SW480 (cell line): Measurements from ENCODE around the gene DUSP22.

Experiments used
- DNase-seq: peaks from one replicate; pipeline ENCODE4 v3.0.0-alpha.2; 2016; ENCODE audit warnings: low spot score

The DUSP22 gene

GRCh38 chr6:311679-312220 is 19.5 kb downstream of the DUSP22 start:
- no peak for DNase-seq

GRCh38 chr6:313087-313486 is 20.8 kb downstream of the DUSP22 start:
- DNase-seq: no peak

DNA sequence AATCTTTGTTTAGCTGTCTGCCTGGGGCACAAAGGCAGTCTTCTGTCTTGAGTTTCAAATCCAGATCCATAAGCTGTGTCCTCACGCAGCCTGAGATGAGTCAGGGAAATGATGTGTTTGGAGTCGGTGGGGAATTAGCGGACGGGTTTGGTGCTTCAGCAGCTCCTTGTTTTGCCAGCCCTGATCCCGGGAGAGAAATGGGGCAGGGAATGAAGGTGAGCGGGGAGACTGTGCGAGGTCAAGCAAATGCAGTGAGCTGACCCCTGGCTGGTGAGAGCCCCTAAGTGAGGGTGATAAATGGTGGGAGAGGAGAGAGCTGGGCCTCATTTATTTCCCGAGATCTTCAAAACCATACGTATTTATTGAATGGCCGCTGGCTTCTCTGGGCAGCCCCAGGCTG is 21.6 kb downstream of the DUSP22 start:
- DNase-seq: no peak

GRCh38 chr6:314377-314776 is 22.1 kb downstream of the DUSP22 start:
- DNase-seq: no peak

DNA sequence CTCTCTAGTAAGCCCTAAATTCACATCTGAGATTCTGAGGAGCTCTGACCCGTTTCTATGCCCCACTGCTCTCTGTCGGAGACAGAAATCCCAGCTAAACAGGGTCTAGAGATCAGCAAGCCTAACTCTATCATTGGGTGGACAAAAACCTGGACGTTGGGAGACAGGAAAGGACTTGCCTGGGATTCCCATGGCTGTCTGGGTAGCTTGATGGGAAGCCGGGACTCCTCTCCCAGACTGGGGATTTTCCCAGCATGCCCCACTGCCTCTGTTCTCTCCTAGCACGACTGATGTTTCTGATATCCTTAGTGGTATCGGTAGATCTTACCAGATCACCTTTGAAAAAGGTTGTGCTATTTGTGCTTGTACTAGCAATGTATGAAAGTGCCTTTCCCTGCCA is 22.9 kb downstream of the DUSP22 start:
- no peak for DNase-seq

DNA sequence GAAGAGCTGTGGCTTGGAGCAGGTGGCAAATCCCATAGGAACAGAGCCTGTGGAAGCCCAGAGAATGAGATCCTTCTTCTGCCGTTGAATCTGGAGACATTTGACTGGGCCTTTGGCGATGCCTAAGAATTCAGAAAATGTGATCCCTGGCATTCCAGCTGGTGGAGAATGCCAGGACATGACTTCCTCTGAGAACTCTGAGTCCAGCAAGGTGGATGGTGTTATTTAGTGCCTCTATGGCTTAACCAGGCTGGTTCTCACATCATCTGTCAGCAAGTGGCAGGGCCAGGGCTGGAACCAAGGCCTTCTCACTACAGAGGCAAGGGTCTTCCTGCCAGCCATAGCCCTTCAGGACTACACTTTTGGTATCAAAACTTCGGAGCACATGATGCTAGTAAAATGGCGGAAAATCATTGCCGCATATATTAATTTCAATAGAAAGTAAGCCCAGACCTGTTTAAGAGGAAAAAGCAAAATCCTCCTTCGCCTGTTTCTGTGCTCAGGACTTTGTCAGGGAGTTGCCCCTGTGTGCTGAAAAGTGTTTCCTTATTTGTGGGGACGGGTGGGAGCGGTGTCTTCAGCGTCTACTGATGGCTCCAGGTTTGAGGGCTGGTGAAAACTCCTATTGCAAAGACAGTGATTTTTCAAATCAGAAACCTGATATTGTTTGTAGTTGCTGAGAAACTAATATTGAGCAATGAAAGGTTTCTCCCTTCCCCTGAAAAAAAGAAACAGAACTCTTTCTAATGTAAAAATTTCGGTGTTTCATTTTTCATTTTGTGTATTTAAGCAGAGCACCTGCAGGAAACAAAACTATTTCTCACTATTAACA is 23.9 kb downstream of the DUSP22 start:
- no peak for DNase-seq

DNA sequence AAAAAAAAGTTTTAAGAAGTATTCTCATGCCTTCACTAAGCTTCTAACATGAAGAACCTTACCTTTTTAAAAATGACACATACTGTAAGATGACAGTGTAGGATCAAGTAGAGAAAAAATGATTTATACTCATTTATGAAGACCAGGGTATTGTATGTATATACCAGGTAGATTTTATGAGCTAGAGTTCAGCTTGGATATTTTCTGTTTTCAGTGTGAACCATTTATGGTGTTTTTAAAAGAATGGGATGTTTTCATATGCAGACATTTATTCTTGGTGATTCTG is 24.4 kb downstream of the DUSP22 start:
- DNase-seq: no peak

- DNase-seq: no peak
Observed at GRCh38 chr6:317060-317447, 24.8 kb downstream of the DUSP22 start.

DNA sequence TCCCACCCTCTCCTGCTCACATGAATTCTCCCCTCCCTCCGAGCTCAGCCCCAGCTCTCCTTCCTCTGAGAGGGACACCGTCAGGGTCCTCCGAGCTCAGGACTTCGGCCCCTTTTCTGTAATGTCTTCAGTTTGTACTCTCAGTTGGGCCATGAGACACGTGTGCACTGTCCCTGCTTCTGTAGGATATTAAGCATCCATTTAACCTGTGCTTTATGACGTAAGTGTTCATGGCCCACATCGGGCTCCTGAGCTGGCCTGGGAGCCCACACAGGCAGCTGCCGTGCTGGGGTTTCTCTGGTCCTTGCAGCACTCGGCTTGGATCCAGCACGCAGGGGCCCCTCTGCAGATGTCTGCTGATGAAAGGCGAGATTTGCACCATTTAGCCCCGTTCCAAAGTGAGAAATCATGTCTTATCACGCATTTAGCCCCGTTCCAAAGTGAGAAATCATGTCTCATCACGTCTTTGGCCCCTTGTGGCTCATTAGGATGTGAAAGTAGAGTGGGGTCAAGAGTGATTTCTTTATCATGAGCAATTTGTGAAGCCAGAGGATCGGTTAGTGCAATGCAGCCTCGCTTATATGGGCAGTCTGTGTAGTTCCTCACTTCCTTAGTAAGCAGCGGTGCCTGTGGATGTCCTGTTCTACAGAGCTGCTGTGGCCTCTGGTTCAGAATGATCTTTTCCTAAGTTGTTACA is 25.3 kb downstream of the DUSP22 start:
- no peak for DNase-seq

GRCh38 chr6:318243-318890 is 26.1 kb downstream of the DUSP22 start:
- DNase-seq: no peak

DNA sequence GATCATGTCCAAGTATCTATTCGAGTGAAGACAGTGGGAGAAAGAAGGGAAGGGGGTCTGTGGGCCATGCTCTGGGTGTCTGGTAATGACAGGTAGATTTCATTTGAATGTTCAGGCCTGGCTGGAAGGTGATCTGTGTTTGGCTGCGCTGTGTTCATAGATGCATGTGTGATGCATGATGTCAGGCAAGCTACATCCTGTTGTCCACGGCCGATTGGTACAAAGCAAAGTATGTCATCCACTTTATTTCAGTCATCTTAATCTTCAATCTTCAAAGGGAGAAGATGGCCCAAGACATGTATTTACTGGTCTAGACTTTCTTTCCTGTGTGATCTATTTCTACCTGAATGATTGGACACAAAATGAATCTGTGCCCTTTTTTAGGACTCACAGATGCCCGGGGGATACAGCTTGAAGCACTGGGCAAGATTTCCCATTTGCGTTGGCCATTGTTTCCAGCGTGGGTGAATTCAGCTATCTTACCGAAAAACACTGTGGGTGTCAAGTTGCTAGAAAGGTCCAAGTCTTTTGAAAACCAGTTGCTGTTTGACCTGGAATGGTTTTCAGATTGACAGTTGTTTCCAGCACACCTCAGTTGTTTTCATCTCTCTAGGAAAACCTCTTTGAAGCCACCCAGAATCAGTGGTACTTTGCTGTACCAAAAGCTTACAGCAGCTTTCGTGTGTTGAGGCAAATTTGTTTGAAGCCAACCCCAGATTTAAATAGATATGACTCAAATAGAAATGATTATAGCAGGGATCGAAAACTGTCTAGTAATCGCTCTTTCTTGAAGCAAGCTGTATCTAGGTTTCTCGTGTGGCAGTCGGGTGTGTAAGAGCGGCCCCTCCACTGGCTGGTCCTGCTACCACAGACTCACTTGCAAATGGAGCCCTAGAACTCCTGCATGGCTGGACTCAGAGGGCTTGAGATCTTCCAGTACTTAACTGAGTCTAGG is 27.2 kb downstream of the DUSP22 start:
- DNase-seq: no peak

GRCh38 chr6:320351-321157 is 28.3 kb downstream of the DUSP22 start:
- no peak for DNase-seq

DNA sequence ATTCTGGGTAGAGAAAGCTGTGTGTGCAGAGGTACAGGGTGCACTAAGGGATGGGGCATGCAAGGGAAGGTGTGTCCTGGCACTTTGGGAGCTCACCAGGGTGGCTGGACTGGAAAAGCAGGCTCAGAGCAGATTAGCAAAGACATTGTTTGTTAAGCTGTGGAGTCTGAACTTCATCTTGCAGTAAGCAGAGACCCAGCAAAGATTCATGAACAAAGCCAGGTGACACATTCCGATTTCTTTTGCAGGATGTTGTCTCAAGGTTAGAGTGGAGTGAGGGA is 28.8 kb downstream of the DUSP22 start:
- DNase-seq: no peak

- DNase-seq: no peak
Observed at GRCh38 chr6:321536-322258, 29.4 kb downstream of the DUSP22 start.

DNA sequence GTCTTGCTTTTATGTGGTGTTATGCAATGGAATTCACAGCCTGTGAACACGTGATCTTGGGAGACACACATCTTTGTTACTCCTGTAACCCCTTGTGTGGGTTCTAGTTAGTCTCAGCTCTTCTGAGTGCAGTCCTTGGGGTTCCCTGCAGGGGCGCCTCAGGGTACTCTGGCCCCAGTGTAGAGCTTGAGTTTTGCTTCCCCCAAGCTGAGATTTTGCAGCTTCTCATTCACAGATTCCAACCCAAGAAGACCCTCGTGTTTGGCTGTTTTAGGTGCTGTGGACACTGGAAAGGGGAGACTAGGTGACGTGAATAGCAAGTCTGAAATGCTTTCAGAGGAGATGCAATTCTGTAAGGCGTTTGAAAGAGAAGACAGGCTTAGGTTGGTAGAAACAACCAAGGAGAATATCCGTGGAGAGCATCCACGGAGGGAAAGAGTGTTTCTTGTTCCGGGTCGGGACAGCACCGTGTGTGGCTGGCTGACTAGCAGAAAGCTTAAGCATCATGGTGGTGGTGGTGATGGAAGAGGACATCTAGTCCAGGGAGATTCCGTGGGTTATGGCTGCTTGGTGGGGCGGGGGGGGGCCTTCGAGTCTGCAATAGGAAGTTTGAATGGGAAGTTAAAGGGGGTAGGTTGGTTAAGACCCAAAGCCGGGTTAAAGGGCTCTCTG is 30.1 kb downstream of the DUSP22 start:
- DNase-seq: no peak

DNA sequence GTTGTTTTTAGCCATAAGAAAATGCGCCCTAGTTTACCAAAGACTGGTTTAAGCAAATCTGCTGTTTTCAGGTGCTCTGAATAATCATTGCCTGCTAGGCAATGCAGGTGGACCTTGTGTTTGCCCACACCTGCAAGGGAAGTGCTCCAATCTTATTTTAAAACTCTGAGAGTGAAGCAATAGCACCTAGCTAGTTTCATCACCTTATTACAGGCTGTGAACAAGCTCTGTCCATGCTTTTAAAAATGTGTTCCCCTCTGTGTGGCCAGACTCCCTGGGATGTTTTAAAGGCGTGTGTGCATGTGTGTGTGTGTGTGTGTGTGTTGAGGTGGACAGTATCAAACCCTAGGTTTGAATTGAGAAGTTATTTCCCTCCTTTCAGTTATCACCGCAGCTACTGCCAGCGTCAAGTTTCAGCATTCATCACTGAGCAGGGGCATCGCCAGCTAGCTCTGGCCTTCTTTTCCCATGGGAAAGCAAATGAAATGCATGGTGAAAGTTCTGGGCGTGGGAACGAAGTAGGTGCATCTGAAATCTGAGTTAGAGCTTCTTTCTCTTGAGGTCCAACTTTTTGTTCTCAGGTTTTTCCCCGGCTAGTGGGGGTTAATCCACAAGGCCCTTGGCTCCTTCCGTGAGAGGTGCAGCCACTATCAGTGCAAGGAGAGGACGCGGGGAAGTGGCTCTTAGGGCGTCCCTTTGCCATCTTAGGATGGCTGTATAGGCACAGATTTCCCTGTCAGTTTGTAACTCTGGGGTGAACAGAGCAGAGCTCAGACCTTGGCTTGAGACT is 30.8 kb downstream of the DUSP22 start:
- no peak for DNase-seq

DNA sequence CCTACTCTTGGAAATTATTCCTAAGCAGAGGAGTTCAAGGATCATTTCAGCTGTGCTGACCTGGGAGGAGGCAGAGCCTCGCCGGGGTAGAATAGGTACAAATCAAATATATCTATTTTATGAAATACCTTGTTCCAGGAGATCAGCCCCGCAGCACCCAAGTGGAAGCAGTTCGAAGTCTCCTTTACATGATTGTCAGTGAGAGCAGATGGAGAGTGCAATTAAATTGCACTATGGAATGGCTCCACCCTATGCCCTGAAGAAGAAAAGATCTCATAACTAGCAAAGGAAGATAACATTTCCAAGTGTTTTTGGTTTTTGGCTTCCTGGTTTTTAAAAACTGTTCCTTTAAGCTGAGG is 31.4 kb downstream of the DUSP22 start:
- no peak for DNase-seq

- DNase-seq: no peak
Observed at GRCh38 chr6:324116-324728, 31.9 kb downstream of the DUSP22 start.

DNA sequence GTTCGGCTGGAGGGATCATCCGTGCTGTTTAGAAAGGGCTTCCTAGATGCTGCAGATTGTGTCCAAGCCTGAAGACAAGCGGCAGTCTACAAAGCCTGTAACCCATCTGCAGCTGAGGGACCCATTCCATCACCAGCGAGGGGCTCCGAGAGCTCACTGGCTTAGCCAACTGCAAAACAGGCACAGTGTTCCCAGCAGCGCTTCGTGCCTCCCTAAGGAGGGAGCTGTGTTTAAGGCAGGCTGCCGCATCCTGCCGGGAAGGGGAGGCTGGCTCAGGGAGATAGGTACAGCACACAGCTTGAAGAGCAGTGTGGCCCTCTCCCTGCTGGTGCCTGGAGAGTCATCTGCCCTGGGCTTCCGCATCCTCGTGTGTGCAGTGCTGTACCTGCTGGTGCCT is 32.4 kb downstream of the DUSP22 start:
- DNase-seq: no peak
